ENCODE results near the gene CCDC192.

DNA sequence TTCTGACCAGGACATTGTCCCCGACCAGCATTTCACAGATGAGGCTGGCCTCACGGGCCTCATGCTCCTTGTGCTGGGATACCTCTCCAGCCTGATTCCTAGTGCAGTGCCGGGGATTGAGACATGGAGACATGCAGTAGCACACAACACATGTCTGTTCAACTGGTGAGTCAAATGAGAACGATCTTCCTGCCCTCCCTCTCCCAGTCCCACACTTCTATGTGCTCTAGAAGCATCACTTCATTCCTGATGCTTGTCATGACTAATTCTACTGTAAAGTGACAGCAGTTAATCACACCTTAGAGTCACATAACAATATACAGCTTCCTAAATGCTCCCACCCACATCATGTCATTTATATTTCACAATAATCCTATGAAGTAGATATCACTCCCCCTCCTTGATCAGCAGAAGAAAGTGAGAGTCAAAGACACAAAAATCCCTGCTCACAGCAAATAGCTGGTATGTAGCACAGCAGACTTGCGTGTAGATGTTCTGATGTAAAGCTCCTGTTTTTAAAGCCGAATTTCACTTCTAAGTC lies 101.8 kb downstream of the CCDC192 start:
- TF ChIP-seq, protein P1, sequence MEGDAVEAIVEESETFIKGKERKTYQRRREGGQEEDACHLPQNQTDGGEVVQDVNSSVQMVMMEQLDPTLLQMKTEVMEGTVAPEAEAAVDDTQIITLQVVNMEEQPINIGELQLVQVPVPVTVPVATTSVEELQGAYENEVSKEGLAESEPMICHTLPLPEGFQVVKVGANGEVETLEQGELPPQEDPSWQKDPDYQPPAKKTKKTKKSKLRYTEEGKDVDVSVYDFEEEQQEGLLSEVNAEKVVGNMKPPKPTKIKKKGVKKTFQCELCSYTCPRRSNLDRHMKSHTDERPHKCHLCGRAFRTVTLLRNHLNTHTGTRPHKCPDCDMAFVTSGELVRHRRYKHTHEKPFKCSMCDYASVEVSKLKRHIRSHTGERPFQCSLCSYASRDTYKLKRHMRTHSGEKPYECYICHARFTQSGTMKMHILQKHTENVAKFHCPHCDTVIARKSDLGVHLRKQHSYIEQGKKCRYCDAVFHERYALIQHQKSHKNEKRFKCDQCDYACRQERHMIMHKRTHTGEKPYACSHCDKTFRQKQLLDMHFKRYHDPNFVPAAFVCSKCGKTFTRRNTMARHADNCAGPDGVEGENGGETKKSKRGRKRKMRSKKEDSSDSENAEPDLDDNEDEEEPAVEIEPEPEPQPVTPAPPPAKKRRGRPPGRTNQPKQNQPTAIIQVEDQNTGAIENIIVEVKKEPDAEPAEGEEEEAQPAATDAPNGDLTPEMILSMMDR (conservative IDR thresholded peaks at IDR 0.05; ENCODE audit: low read depth in 2 of 2), result no peak
- TF ChIP-seq, protein P2, sequence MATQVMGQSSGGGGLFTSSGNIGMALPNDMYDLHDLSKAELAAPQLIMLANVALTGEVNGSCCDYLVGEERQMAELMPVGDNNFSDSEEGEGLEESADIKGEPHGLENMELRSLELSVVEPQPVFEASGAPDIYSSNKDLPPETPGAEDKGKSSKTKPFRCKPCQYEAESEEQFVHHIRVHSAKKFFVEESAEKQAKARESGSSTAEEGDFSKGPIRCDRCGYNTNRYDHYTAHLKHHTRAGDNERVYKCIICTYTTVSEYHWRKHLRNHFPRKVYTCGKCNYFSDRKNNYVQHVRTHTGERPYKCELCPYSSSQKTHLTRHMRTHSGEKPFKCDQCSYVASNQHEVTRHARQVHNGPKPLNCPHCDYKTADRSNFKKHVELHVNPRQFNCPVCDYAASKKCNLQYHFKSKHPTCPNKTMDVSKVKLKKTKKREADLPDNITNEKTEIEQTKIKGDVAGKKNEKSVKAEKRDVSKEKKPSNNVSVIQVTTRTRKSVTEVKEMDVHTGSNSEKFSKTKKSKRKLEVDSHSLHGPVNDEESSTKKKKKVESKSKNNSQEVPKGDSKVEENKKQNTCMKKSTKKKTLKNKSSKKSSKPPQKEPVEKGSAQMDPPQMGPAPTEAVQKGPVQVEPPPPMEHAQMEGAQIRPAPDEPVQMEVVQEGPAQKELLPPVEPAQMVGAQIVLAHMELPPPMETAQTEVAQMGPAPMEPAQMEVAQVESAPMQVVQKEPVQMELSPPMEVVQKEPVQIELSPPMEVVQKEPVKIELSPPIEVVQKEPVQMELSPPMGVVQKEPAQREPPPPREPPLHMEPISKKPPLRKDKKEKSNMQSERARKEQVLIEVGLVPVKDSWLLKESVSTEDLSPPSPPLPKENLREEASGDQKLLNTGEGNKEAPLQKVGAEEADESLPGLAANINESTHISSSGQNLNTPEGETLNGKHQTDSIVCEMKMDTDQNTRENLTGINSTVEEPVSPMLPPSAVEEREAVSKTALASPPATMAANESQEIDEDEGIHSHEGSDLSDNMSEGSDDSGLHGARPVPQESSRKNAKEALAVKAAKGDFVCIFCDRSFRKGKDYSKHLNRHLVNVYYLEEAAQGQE (IDR thresholded peaks at IDR 0.05; ENCODE audit: unreplicated experiment), result no peak
- TF ChIP-seq POLR2AphosphoS5 (IDR thresholded peaks at IDR 0.05; ENCODE audit: low read depth), result no peak
- TF ChIP-seq ZNF114 (CRISPR knock-in tag; IDR thresholded peaks at IDR 0.05), result no peak
- TF ChIP-seq EZH2 (IDR thresholded peaks at IDR 0.05; ENCODE audit: low read depth, unreplicated experiment), result no peak
- no peak for TF ChIP-seq ZNF331 (CRISPR knock-in tag; IDR thresholded peaks at IDR 0.05; ENCODE audit: low read depth)
